Naive thymus-derived CD4-positive, alpha-beta T cell (primary cell): ENCODE data around the gene ST6GALNAC1. TPM values are rescaled to one million over a fixed set of nuclear protein-coding genes. Genes with fewer than 3 reads are reported as not detected.

ENCODE experiments used
- ATAC-seq: fragments of 150-1000 bp; cut with Tn5 transposase; 2 replicates; pipeline ENCODE4 v1.10.0; 2021; ENCODE audit warnings: mild to moderate bottlenecking, moderate library complexity
- CTCF ChIA-PET: fragments of 350-600 bp; sonication (Branson Sonifier 250); formaldehyde crosslinking; loops from one replicate; lab custom pipeline; 2021; ENCODE audit warnings: antibody characterized with exemption; lab: Charles Lee
- POLR2A ChIA-PET: fragments of 350-600 bp; sonication (Branson Sonifier 250); formaldehyde crosslinking; loops from one replicate; lab custom pipeline; 2021; ENCODE audit warnings: antibody characterized with exemption, inconsistent platforms; lab: Charles Lee
- DNase-seq, 9 donors: peaks; one replicate each; pipeline versions ENCODE4 v3.0.0 to v3.0.0-alpha.2; 2020 to 2022; ENCODE audit warnings: mixed read lengths in 1 of 9
- H3K27ac ChIP-seq: one replicate; pipeline ENCODE4 v1.7.0; 2013; ENCODE audit warnings: mild to moderate bottlenecking, low read depth, low read length, moderate library complexity
- H3K27me3 ChIP-seq, 2 donors: one replicate each; pipeline ENCODE4 v1.7.0; 2013; ENCODE audit warnings: low read length in 2 of 2, mild to moderate bottlenecking in 2 of 2, moderate library complexity in 2 of 2; ENCODE audit not compliant: control insufficient read depth in 2 of 2, insufficient read depth in 2 of 2
- H3K36me3 ChIP-seq, 3 experiments: 1 replicate in 2 of 3; 2 replicates in 1 of 3; pipeline ENCODE4 v1.7.0; 2013; ENCODE audit warnings: low read length in 3 of 3, mild to moderate bottlenecking in 3 of 3, moderate library complexity in 1 of 3; ENCODE audit not compliant: insufficient read depth in 3 of 3, control insufficient read depth in 2 of 3
- H3K4me1 ChIP-seq, 2 donors: one replicate each; pipeline ENCODE4 v1.7.0; 2013; ENCODE audit warnings: low read length in 2 of 2, mild to moderate bottlenecking in 2 of 2, moderate library complexity in 1 of 2; ENCODE audit not compliant: control insufficient read depth in 2 of 2, insufficient read depth in 2 of 2
- H3K4me3 ChIP-seq: 2 replicates; pipeline ENCODE4 v1.7.0; 2013; ENCODE audit warnings: mild to moderate bottlenecking, low read length
- H3K9me3 ChIP-seq, 3 experiments: 1 replicate in 2 of 3; 2 replicates in 1 of 3; pipeline ENCODE4 v1.7.0; 2013; ENCODE audit warnings: low read length in 3 of 3; ENCODE audit not compliant: control insufficient read depth in 2 of 3
- H3K27ac Mint-ChIP-seq, 9 donors: one replicate each; pipeline ENCODE4 v1.8.0; 2020 to 2022; ENCODE audit warnings: mixed read lengths in 9 of 9, mild to moderate bottlenecking in 8 of 9, moderate library complexity in 5 of 9, inconsistent platforms in 2 of 9
- H3K27me3 Mint-ChIP-seq, 5 donors: one replicate each; pipeline ENCODE4 v1.8.0; 2021 to 2022; ENCODE audit warnings: mixed read lengths in 5 of 5, mild to moderate bottlenecking in 1 of 5
- H3K36me3 Mint-ChIP-seq, 5 donors: one replicate each; pipeline ENCODE4 v1.8.0; 2020 to 2022; ENCODE audit warnings: mixed read lengths in 5 of 5, mild to moderate bottlenecking in 3 of 5, inconsistent platforms in 1 of 5
- H3K4me1 Mint-ChIP-seq, 7 donors: one replicate each; pipeline ENCODE4 v1.8.0; 2020 to 2022; ENCODE audit warnings: mixed read lengths in 7 of 7, mild to moderate bottlenecking in 3 of 7, inconsistent platforms in 1 of 7
- H3K4me3 Mint-ChIP-seq, 10 donors: one replicate each; pipeline ENCODE4 v1.8.0; 2020 to 2022; ENCODE audit warnings: mild to moderate bottlenecking in 10 of 10, mixed read lengths in 10 of 10, moderate library complexity in 6 of 10, inconsistent platforms in 2 of 10
- H3K9me3 Mint-ChIP-seq, 11 donors: one replicate each; pipeline ENCODE4 v1.8.0; 2020 to 2022; ENCODE audit warnings: mixed read lengths in 11 of 11, mild to moderate bottlenecking in 4 of 11, inconsistent platforms in 1 of 11, moderate library complexity in 1 of 11
- intact Hi-C, 2 donors: fragments of 100-400 bp; cut with micrococcal nuclease; formaldehyde crosslinking; loops; one replicate each; pipeline ENCODE4 v1.15.1; 2023
- polyA plus RNA-seq, 2 donors: library from polyadenylated mRNA; unstranded; fragments of 300-500 nt; fragmentation: Illumina TruSeq; gene quantifications; one replicate each; pipeline ENCODE4 v1.2.3, GENCODE V29; 2021
- total RNA-seq, 6 experiments: library from RNA in 5 of 6; stranded (reverse) in 5 of 6; gene quantifications; 1 replicate in 5 of 6; 2 replicates in 1 of 6; pipeline ENCODE4 v1.2.3 and lab custom pipeline; 2021 to 2026

ST6GALNAC1 gene
- total and polyA plus RNA-seq, 7 experiments from 2014 or later, result 1.4 to 20.7 (median 2.6) TPM

- H3K4me3 ChIP-seq, result no peak overlapping the region
- no peaks in the 10 kb centered on the region for H3K36me3 Mint-ChIP-seq
- H3K4me1 Mint-ChIP-seq, result peaks cover 0 to 7% (median 0%) of the 10 kb centered on the region in 7 donors
- no peaks in the 10 kb centered on the region for H3K27me3 ChIP-seq
- no peaks in the 10 kb centered on the region for H3K36me3 ChIP-seq
- CTCF ChIA-PET, result interaction anchor here (0.9 kb wide), 1 partner anchor 104 kb away, joined by 4 read pairs; no protein-coding TSS in a partner anchor
- DNase-seq, result no peak
- H3K4me1 ChIP-seq, result no peaks in the 10 kb centered on the region
- no peak overlapping the region for H3K27ac Mint-ChIP-seq
- no peak overlapping the region for H3K4me3 Mint-ChIP-seq
- ATAC-seq, result no peak
- no peak overlapping the region for H3K27ac ChIP-seq
- H3K27me3 Mint-ChIP-seq, result peaks cover 4 to 17% (median 5%) of the 10 kb centered on the region in 5 donors
- no peaks in the 10 kb centered on the region for H3K9me3 ChIP-seq
- intact Hi-C loops, result no loop called here
- POLR2A ChIA-PET, result no interaction called here
- H3K9me3 Mint-ChIP-seq, result no peaks in the 10 kb centered on the region
Measured at GRCh38 chr17:76577876-76578275, 65.7 kb downstream of the ST6GALNAC1 start.

GRCh38 chr17:76576189-76576588 is 67.4 kb downstream of the ST6GALNAC1 start:
- no peak overlapping the region for H3K4me3 ChIP-seq
- ChIA-PET CTCF (no interaction called here), POLR2A (no interaction called here)
- Mint-ChIP-seq H3K4me1 (peaks cover 0 to 7% (median 0%) of the 10 kb centered on the region in 7 donors), H3K27ac (no peak overlapping the region), H3K36me3 (no peaks in the 10 kb centered on the region), H3K4me3 (no peak overlapping the region), H3K27me3 (peaks cover 0 to 8% (median 0%) of the 10 kb centered on the region in 5 donors), H3K9me3 (no peaks in the 10 kb centered on the region)
- no peak overlapping the region for H3K27ac ChIP-seq
- intact Hi-C loops, result no loop called here
- H3K36me3 ChIP-seq, result no peaks in the 10 kb centered on the region
- ATAC-seq (no peak), DNase-seq (no peak)
- no peaks in the 10 kb centered on the region for H3K27me3 ChIP-seq
- no peaks in the 10 kb centered on the region for H3K4me1 ChIP-seq
- no peaks in the 10 kb centered on the region for H3K9me3 ChIP-seq

DNA sequence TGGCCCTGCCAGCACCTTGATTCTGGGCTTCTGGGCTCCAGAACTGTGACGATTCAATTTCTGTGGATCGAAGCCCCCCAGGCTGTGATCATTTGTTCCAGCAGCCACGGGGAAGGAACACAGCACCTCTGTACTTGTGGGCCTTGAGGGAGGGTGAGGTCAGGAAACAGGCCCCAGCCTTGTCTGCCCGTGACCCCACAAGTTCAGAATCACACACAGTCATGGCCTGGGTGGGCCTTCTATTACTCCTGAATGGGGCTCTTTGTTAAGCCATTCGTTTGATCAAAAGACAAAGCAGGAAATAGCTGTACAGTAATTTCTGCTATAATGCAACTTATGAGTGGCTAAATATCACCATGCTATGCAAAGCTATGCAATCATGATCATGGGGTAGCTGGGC is 68.0 kb downstream of the ST6GALNAC1 start:
- ChIA-PET POLR2A (no interaction called here), CTCF (no interaction called here)
- Histone ChIP-seq H3K4me1 (no peaks in the 10 kb centered on the region), H3K4me3 (no peak overlapping the region), H3K27ac (no peak overlapping the region), H3K36me3 (no peaks in the 10 kb centered on the region), H3K27me3 (no peaks in the 10 kb centered on the region), H3K9me3 (no peaks in the 10 kb centered on the region)
- DNase-seq (no peak), ATAC-seq (no peak)
- intact Hi-C loops, result no loop called here
- H3K4me1 Mint-ChIP-seq, result peaks cover 0 to 7% (median 0%) of the 10 kb centered on the region in 7 donors
- H3K36me3 Mint-ChIP-seq, result no peaks in the 10 kb centered on the region
- no peak overlapping the region for H3K4me3 Mint-ChIP-seq
- H3K27ac Mint-ChIP-seq, result no peak overlapping the region
- H3K9me3 Mint-ChIP-seq, result no peaks in the 10 kb centered on the region
- H3K27me3 Mint-ChIP-seq, result peaks cover 0 to 6% (median 0%) of the 10 kb centered on the region in 5 donors

Other genes starting within 250 kb of the ST6GALNAC1 start
- gene UBE2O, start 190.6 kb downstream of the ST6GALNAC1 start, total RNA-seq, result 10 to 100 TPM; 32.6 to 50.8 (median 41.6) TPM
- gene UBE2O, start 190.6 kb downstream of the ST6GALNAC1 start, polyA plus RNA-seq, result 10 to 100 TPM in 1 of 2 donors, 1 to 10 TPM in 1; 8.7 to 15.4 TPM
- gene AANAT, start 176.2 kb downstream of the ST6GALNAC1 start, total RNA-seq, result not detected
- not detected for gene AANAT, start 176.2 kb downstream of the ST6GALNAC1 start, polyA plus RNA-seq
- 100 to 1,000 TPM in 1 of 5 experiments, 10 to 100 TPM in 4; 31.1 to 119 (median 35.4) TPM for gene RHBDF2, start 142.3 kb downstream of the ST6GALNAC1 start, total RNA-seq
- 1 to 10 TPM; 2.9 to 7.5 TPM for gene RHBDF2, start 142.3 kb downstream of the ST6GALNAC1 start, polyA plus RNA-seq
- gene CYGB, start 106.0 kb downstream of the ST6GALNAC1 start, total RNA-seq, result not detected
- under 1 TPM; 0.33 to 0.35 TPM for gene CYGB, start 106.0 kb downstream of the ST6GALNAC1 start, polyA plus RNA-seq
- not detected for gene PRCD, start 103.7 kb downstream of the ST6GALNAC1 start, total RNA-seq
- 1 to 10 TPM in 1 of 2 donors, not detected in 1; 1.3 TPM for gene PRCD, start 103.7 kb downstream of the ST6GALNAC1 start, polyA plus RNA-seq
- 1 to 10 TPM in 1 of 5 experiments, under 1 TPM in 2, not detected in 2; 0.48 to 7.5 (median 0.58) TPM for gene ST6GALNAC2, start 57.9 kb downstream of the ST6GALNAC1 start, total RNA-seq
- not detected for gene ST6GALNAC2, start 57.9 kb downstream of the ST6GALNAC1 start, polyA plus RNA-seq
- gene MXRA7, start 67.2 kb upstream of the ST6GALNAC1 start, total RNA-seq, result 1 to 10 TPM; 2.1 to 7.5 (median 2.8) TPM
- 1 to 10 TPM; 1.8 to 2.7 TPM for gene MXRA7, start 67.2 kb upstream of the ST6GALNAC1 start, polyA plus RNA-seq
- gene JMJD6, start 82.8 kb upstream of the ST6GALNAC1 start, total RNA-seq, result 100 to 1,000 TPM in 2 of 5 experiments, 10 to 100 TPM in 3; 39.9 to 132 (median 58.3) TPM
- gene JMJD6, start 82.8 kb upstream of the ST6GALNAC1 start, polyA plus RNA-seq, result 10 to 100 TPM; 18.5 to 44.3 TPM
- 10 to 100 TPM; 39.6 to 74.0 (median 44.2) TPM for gene METTL23, start 83.1 kb upstream of the ST6GALNAC1 start, total RNA-seq
- 100 to 1,000 TPM; 147 to 152 TPM for gene METTL23, start 83.1 kb upstream of the ST6GALNAC1 start, polyA plus RNA-seq
- gene SRSF2, start 93.6 kb upstream of the ST6GALNAC1 start, total RNA-seq, result 100 to 1,000 TPM; 327 to 363 (median 351) TPM
- 100 to 1,000 TPM; 104 to 126 TPM for gene SRSF2, start 93.6 kb upstream of the ST6GALNAC1 start, polyA plus RNA-seq
- gene MFSD11, start 94.4 kb upstream of the ST6GALNAC1 start, total RNA-seq, result 10 to 100 TPM; 24.4 to 33.7 (median 32.0) TPM
- gene MFSD11, start 94.4 kb upstream of the ST6GALNAC1 start, polyA plus RNA-seq, result 10 to 100 TPM; 17.3 to 25.4 TPM
- gene MGAT5B, start 224.6 kb upstream of the ST6GALNAC1 start, total RNA-seq, result 1 to 10 TPM in 3 of 5 experiments, under 1 TPM in 2; 0.24 to 3.7 (median 2.5) TPM
- gene MGAT5B, start 224.6 kb upstream of the ST6GALNAC1 start, polyA plus RNA-seq, result under 1 TPM in 1 of 2 donors, not detected in 1; 0.12 TPM